Fibroblast of skin of left quadriceps (primary cell): Measurements from ENCODE around the gene GNB3.
"Not testable (repeated sequence)": the region's sequence is repeated elsewhere in the genome, so short reads cannot be mapped to it uniquely, and the experiment has no call there.

ENCODE experiments used
- DNase-seq, 2 experiments: peaks; one replicate each; pipeline ENCODE4 v3.0.0-alpha.2; 2013; ENCODE audit warnings: low read depth in 2 of 2

Gene GNB3

GRCh38 chr12:6883252-6883651 is 42.5 kb downstream of the GNB3 start:
- DNase-seq = no peak

- DNase-seq = no peak
These were observed 43.0 kb downstream of the GNB3 start for GRCh38 chr12:6883683-6884082.

- no peak for DNase-seq
These were observed 43.8 kb downstream of the GNB3 start for GRCh38 chr12:6884539-6884938.

- not testable (repeated sequence) for DNase-seq
These were observed 45.7 kb downstream of the GNB3 start for GRCh38 chr12:6886206-6886999.

- no peak for DNase-seq
These were observed 46.7 kb downstream of the GNB3 start for GRCh38 chr12:6887460-6887859.

- no peak for DNase-seq
These were observed 47.6 kb downstream of the GNB3 start for GRCh38 chr12:6888360-6888759.

GRCh38 chr12:6888794-6889193 is 48.1 kb downstream of the GNB3 start:
- not testable (repeated sequence) for DNase-seq

- not testable (repeated sequence) for DNase-seq
These were observed 49.2 kb downstream of the GNB3 start for GRCh38 chr12:6889775-6890573.

GRCh38 chr12:6890789-6891645 is 50.3 kb downstream of the GNB3 start:
- peak; percentile 92 to 93 for DNase-seq

GRCh38 chr12:6891646-6892001 is 50.9 kb downstream of the GNB3 start:
- DNase-seq = no peak

GRCh38 chr12:6892683-6893082 is 52.0 kb downstream of the GNB3 start:
- DNase-seq = not testable (repeated sequence)

- no peak for DNase-seq
These were observed 53.6 kb downstream of the GNB3 start for GRCh38 chr12:6894321-6894720.
